Measurements from ENCODE around the gene XRN2.

The XRN2 gene

GRCh38 chr20:21325296-21325695, 22.2 kb downstream of the XRN2 start:
- TF ChIP-seq FOXP2 (optimal IDR thresholded peaks at IDR 0.05; ENCODE audit: borderline replicate concordance, extremely low read depth, extremely low read length, insufficient read depth) (no peak), POLR2AphosphoS5 (IDR thresholded peaks at IDR 0.05; ENCODE audit: low read depth, low read length) (no peak), SIN3A (IDR thresholded peaks at IDR 0.05; ENCODE audit: borderline replicate concordance, insufficient read depth, low read length) (no peak), TAF1 (IDR thresholded peaks at IDR 0.05; ENCODE audit: borderline replicate concordance, insufficient read depth, low read length) (no peak), REST (IDR thresholded peaks at IDR 0.05; ENCODE audit: insufficient read depth in 1 of 2, low read depth in 2 of 2, low read length in 2 of 2) (no peak)

GRCh38 chr20:21326700-21327099, 23.6 kb downstream of the XRN2 start:
- TF ChIP-seq REST (IDR thresholded peaks at IDR 0.05; ENCODE audit: insufficient read depth in 1 of 2, low read depth in 2 of 2, low read length in 2 of 2) (no peak), POLR2AphosphoS5 (IDR thresholded peaks at IDR 0.05; ENCODE audit: low read depth, low read length) (no peak), FOXP2 (optimal IDR thresholded peaks at IDR 0.05; ENCODE audit: borderline replicate concordance, extremely low read depth, extremely low read length, insufficient read depth) (no peak), TAF1 (IDR thresholded peaks at IDR 0.05; ENCODE audit: borderline replicate concordance, insufficient read depth, low read length) (no peak), SIN3A (IDR thresholded peaks at IDR 0.05; ENCODE audit: borderline replicate concordance, insufficient read depth, low read length) (no peak)

- no peak for TF ChIP-seq POLR2AphosphoS5 (IDR thresholded peaks at IDR 0.05; ENCODE audit: low read depth, low read length)
These were observed 33.5 kb downstream of the XRN2 start for GRCh38 chr20:21336455-21337151.

GRCh38 chr20:21338291-21338690, 35.2 kb downstream of the XRN2 start:
- TF ChIP-seq TAF1 (IDR thresholded peaks at IDR 0.05; ENCODE audit: borderline replicate concordance, insufficient read depth, low read length) (no peak), POLR2AphosphoS5 (IDR thresholded peaks at IDR 0.05; ENCODE audit: low read depth, low read length) (no peak), REST (IDR thresholded peaks at IDR 0.05; ENCODE audit: insufficient read depth in 1 of 2, low read depth in 2 of 2, low read length in 2 of 2) (no peak), SIN3A (IDR thresholded peaks at IDR 0.05; ENCODE audit: borderline replicate concordance, insufficient read depth, low read length) (no peak), FOXP2 (optimal IDR thresholded peaks at IDR 0.05; ENCODE audit: borderline replicate concordance, extremely low read depth, extremely low read length, insufficient read depth) (no peak)

- TF ChIP-seq POLR2AphosphoS5 (IDR thresholded peaks at IDR 0.05; ENCODE audit: low read depth, low read length) (no peak), TAF1 (IDR thresholded peaks at IDR 0.05; ENCODE audit: borderline replicate concordance, insufficient read depth, low read length) (no peak), FOXP2 (optimal IDR thresholded peaks at IDR 0.05; ENCODE audit: borderline replicate concordance, extremely low read depth, extremely low read length, insufficient read depth) (no peak), SIN3A (IDR thresholded peaks at IDR 0.05; ENCODE audit: borderline replicate concordance, insufficient read depth, low read length) (no peak), REST (IDR thresholded peaks at IDR 0.05; ENCODE audit: insufficient read depth in 1 of 2, low read depth in 2 of 2, low read length in 2 of 2) (no peak)
These were observed 36.4 kb downstream of the XRN2 start for GRCh38 chr20:21339499-21339898.

All from PFSK-1 (cell line).